Sigmoid colon (tissue), 4 donors: Measurements from ENCODE around the gene DYSF.

Source experiments
- EP300 ChIP-seq, 4 donors: sonication (generic); formaldehyde crosslinking; IDR thresholded peaks; one replicate each; pipeline ENCODE4 v1.6.1; 2017; ENCODE audit warnings: antibody characterized with exemption in 4 of 4
- POLR2A ChIP-seq, 2 donors: fragments of 450-650 bp; IDR thresholded peaks; one replicate each; pipeline ENCODE4 v1.6.1; 2016; ENCODE audit warnings: antibody characterized with exemption in 2 of 2, mild to moderate bottlenecking in 2 of 2, moderate library complexity in 2 of 2
- TF ChIP-seq, protein P1 (sequence below), 4 experiments: fragments of 450-650 bp in 3 of 4; fragments of 200-600 bp in 1 of 4; IDR thresholded peaks; one replicate each; pipeline ENCODE4 v1.5.1; 2016 to 2019; ENCODE audit warnings: antibody characterized with exemption in 4 of 4, mild to moderate bottlenecking in 3 of 4, moderate library complexity in 2 of 4

GRCh38 chr2:71526141-71526540, 72.8 kb downstream of the DYSF start:
- TF ChIP-seq, protein P1, sequence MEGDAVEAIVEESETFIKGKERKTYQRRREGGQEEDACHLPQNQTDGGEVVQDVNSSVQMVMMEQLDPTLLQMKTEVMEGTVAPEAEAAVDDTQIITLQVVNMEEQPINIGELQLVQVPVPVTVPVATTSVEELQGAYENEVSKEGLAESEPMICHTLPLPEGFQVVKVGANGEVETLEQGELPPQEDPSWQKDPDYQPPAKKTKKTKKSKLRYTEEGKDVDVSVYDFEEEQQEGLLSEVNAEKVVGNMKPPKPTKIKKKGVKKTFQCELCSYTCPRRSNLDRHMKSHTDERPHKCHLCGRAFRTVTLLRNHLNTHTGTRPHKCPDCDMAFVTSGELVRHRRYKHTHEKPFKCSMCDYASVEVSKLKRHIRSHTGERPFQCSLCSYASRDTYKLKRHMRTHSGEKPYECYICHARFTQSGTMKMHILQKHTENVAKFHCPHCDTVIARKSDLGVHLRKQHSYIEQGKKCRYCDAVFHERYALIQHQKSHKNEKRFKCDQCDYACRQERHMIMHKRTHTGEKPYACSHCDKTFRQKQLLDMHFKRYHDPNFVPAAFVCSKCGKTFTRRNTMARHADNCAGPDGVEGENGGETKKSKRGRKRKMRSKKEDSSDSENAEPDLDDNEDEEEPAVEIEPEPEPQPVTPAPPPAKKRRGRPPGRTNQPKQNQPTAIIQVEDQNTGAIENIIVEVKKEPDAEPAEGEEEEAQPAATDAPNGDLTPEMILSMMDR (IDR thresholded peaks at IDR 0.05), result no peak
- TF ChIP-seq EP300 (IDR thresholded peaks at IDR 0.05), result no peak
- TF ChIP-seq POLR2A (IDR thresholded peaks at IDR 0.05), result no peak
